ENCODE measurements around the gene CDC7. TPM values are rescaled to one million over a fixed set of nuclear protein-coding genes. Genes with fewer than 3 reads are reported as not detected.
"Not testable (repeated sequence)": the region's sequence is repeated elsewhere in the genome, so short reads cannot be mapped to it uniquely, and the experiment has no call there.

Gene CDC7
- total RNA-seq, 2 donors from 2014 or later = 41.7 to 44.7 TPM

GRCh38 chr1:91455896-91456295, 44.8 kb upstream of the CDC7 start:
- H3K27me3 ChIP-seq (ENCODE audit: control insufficient read depth, insufficient read depth, low read length, poor library complexity, severe bottlenecking) = no peaks in the 10 kb centered on the region
- Mint-ChIP-seq H3K4me1 (no peaks in the 10 kb centered on the region), H3K27ac (no peak overlapping the region), H3K9me3 (no peaks in the 10 kb centered on the region), H3K4me3 (no peak overlapping the region), H3K36me3 (ENCODE audit: low read depth) (no peaks in the 10 kb centered on the region), H3K27me3 (ENCODE audit: insufficient read depth) (no peaks in the 10 kb centered on the region)
- no peak overlapping the region for H3K9ac ChIP-seq (ENCODE audit: extremely low read depth, low read length, poor library complexity, severe bottlenecking)
- TF ChIP-seq CTCF (conservative IDR thresholded peaks at IDR 0.05) = no peak
- no peak for DNase-seq
- no peaks in the 10 kb centered on the region for H3K9me3 ChIP-seq (ENCODE audit: control insufficient read depth, low read length)
- peaks cover 10% of the 10 kb centered on the region for H3K4me1 ChIP-seq (ENCODE audit: control insufficient read depth, insufficient read depth, low read length)
- WGBS, 2 experiments (ENCODE audit: insufficient coverage in 1 of 2, insufficient read length in 1 of 2) = 91% methylated on average over 1 of the region's 1 CpG; no CpG with 5 or more reads in 1 of the 2 experiments
- H3K4me3 ChIP-seq (ENCODE audit: low read length) = no peak overlapping the region
- no peak overlapping the region for H3K27ac ChIP-seq (ENCODE audit: low read depth, low read length)
- no peaks in the 10 kb centered on the region for H3K36me3 ChIP-seq (ENCODE audit: control insufficient read depth, insufficient read depth, low read length)

GRCh38 chr1:91465350-91465749, 35.3 kb upstream of the CDC7 start:
- WGBS, 2 experiments (ENCODE audit: insufficient coverage in 1 of 2, insufficient read length in 1 of 2) = 86 to 90% methylated on average over 1 to 2 of the region's 2 CpGs
- H3K9ac ChIP-seq (ENCODE audit: extremely low read depth, low read length, poor library complexity, severe bottlenecking); H3K27me3 ChIP-seq (ENCODE audit: control insufficient read depth, insufficient read depth, low read length, poor library complexity, severe bottlenecking); H3K27ac Mint-ChIP-seq; H3K36me3 Mint-ChIP-seq (ENCODE audit: low read depth); H3K36me3 ChIP-seq (ENCODE audit: control insufficient read depth, insufficient read depth, low read length); DNase-seq; H3K4me3 Mint-ChIP-seq; H3K27me3 Mint-ChIP-seq (ENCODE audit: insufficient read depth); H3K27ac ChIP-seq (ENCODE audit: low read depth, low read length); H3K4me1 ChIP-seq (ENCODE audit: control insufficient read depth, insufficient read depth, low read length); H3K4me3 ChIP-seq (ENCODE audit: low read length); H3K4me1 Mint-ChIP-seq: not testable (repeated sequence)
- H3K9me3 Mint-ChIP-seq = peaks cover 41% of the 10 kb centered on the region
- peaks cover 18% of the 10 kb centered on the region for H3K9me3 ChIP-seq (ENCODE audit: control insufficient read depth, low read length)

- H3K9me3 Mint-ChIP-seq = no peaks in the 10 kb centered on the region
- no peak overlapping the region for H3K27ac Mint-ChIP-seq
- H3K36me3 Mint-ChIP-seq (ENCODE audit: low read depth) = no peaks in the 10 kb centered on the region
- Histone ChIP-seq H3K4me1 (ENCODE audit: control insufficient read depth, insufficient read depth, low read length) (no peaks in the 10 kb centered on the region), H3K36me3 (ENCODE audit: control insufficient read depth, insufficient read depth, low read length) (no peaks in the 10 kb centered on the region), H3K4me3 (ENCODE audit: low read length) (no peak overlapping the region), H3K9me3 (ENCODE audit: control insufficient read depth, low read length) (no peaks in the 10 kb centered on the region), H3K9ac (ENCODE audit: extremely low read depth, low read length, poor library complexity, severe bottlenecking) (no peak overlapping the region), H3K27ac (ENCODE audit: low read depth, low read length) (no peak overlapping the region), H3K27me3 (ENCODE audit: control insufficient read depth, insufficient read depth, low read length, poor library complexity, severe bottlenecking) (no peaks in the 10 kb centered on the region)
- DNase-seq = no peak
- TF ChIP-seq CTCF (conservative IDR thresholded peaks at IDR 0.05) = peak; percentile 22
- H3K4me1 Mint-ChIP-seq = no peaks in the 10 kb centered on the region
- no peak overlapping the region for H3K4me3 Mint-ChIP-seq
- 93 to 100% methylated on average over 1 to 2 of the region's 2 CpGs for WGBS, 2 experiments (ENCODE audit: insufficient coverage in 1 of 2, insufficient read length in 1 of 2)
- no peaks in the 10 kb centered on the region for H3K27me3 Mint-ChIP-seq (ENCODE audit: insufficient read depth)
Measured at GRCh38 chr1:91476533-91477217, 24.0 kb upstream of the CDC7 start.

- H3K9me3 Mint-ChIP-seq = peaks cover 24% of the 10 kb centered on the region
- no peaks in the 10 kb centered on the region for H3K27me3 Mint-ChIP-seq (ENCODE audit: insufficient read depth)
- WGBS, 2 experiments (ENCODE audit: insufficient coverage in 1 of 2, insufficient read length in 1 of 2) = 90 to 93% methylated on average over 2 to 3 of the region's 3 CpGs
- DNase-seq = no peak
- no peak overlapping the region for H3K9ac ChIP-seq (ENCODE audit: extremely low read depth, low read length, poor library complexity, severe bottlenecking)
- no peak overlapping the region for H3K27ac ChIP-seq (ENCODE audit: low read depth, low read length)
- no peak for TF ChIP-seq CTCF (conservative IDR thresholded peaks at IDR 0.05)
- no peaks in the 10 kb centered on the region for H3K27me3 ChIP-seq (ENCODE audit: control insufficient read depth, insufficient read depth, low read length, poor library complexity, severe bottlenecking)
- peaks cover 17% of the 10 kb centered on the region for H3K9me3 ChIP-seq (ENCODE audit: control insufficient read depth, low read length)
- H3K36me3 ChIP-seq (ENCODE audit: control insufficient read depth, insufficient read depth, low read length) = no peaks in the 10 kb centered on the region
- no peak overlapping the region for H3K4me3 Mint-ChIP-seq
- H3K36me3 Mint-ChIP-seq (ENCODE audit: low read depth) = peaks cover 3% of the 10 kb centered on the region
- no peak overlapping the region for H3K4me3 ChIP-seq (ENCODE audit: low read length)
- H3K27ac Mint-ChIP-seq = no peak overlapping the region
- H3K4me1 Mint-ChIP-seq = no peaks in the 10 kb centered on the region
- H3K4me1 ChIP-seq (ENCODE audit: control insufficient read depth, insufficient read depth, low read length) = no peaks in the 10 kb centered on the region
Measured at GRCh38 chr1:91487469-91487868, 13.2 kb upstream of the CDC7 start.
